SK-N-SH (cell line): ENCODE data around the gene TXNL4B. TPM values are rescaled to one million over a fixed set of nuclear protein-coding genes. Genes with fewer than 3 reads are reported as not detected.

Experiments used
- CTCF ChIA-PET: fragments of 300-600, 350-600 bp; formaldehyde crosslinking; extraction: SDS; loops from one replicate; lab custom pipeline; 2021; lab: Yijun Ruan, JAX
- POLR2A ChIA-PET: fragments of 350-600 bp; sonication (Branson Sonifier 250); formaldehyde crosslinking; extraction: SDS; loops from one replicate; lab custom pipeline; 2020; ENCODE audit warnings: antibody characterized with exemption, inconsistent platforms; lab: Yijun Ruan, JAX
- DNase-seq: peaks from one replicate; pipeline ENCODE4 v3.0.0; 2012
- H2AFZ ChIP-seq: fragments of 200-600 bp; sonication (generic); 2 replicates; pipeline ENCODE4 v1.8.1; 2016; ENCODE audit warnings: antibody characterized with exemption, mild to moderate bottlenecking, low read depth
- H3F3A ChIP-seq: fragments of 200-600 bp; sonication (generic); replicated peaks from 2 replicates; pipeline ENCODE3; 2016; ENCODE audit warnings: antibody characterized with exemption, mild to moderate bottlenecking; ENCODE audit not compliant: insufficient read depth
- H3K27ac ChIP-seq, 2 experiments: fragments of 200-500 bp in 1 of 2; fragments of 200-600 bp in 1 of 2; sonication (Bioruptor generic) in 1 of 2; sonication (generic), shearing (Covaris generic) in 1 of 2; 2 replicates each; pipeline versions ENCODE4 v1.5.1 to v1.6.1; 2014 to 2016; ENCODE audit warnings: low read depth in 2 of 2, inconsistent platforms in 1 of 2, low read length in 1 of 2, mild to moderate bottlenecking in 1 of 2, mixed read lengths in 1 of 2
- H3K27me3 ChIP-seq: fragments of 200-600 bp; sonication (generic), shearing (Covaris generic); 2 replicates; pipeline ENCODE4 v1.6.1; 2016; ENCODE audit warnings: mixed run types; ENCODE audit not compliant: insufficient read depth
- H3K36me3 ChIP-seq, 2 experiments: fragments of 200-500 bp in 1 of 2; fragments of 200-600 bp in 1 of 2; sonication (Bioruptor generic) in 1 of 2; sonication (generic) in 1 of 2; replicated peaks in 1 of 2; 2 replicates each; pipeline versions ENCODE3 to v1.5.1; 2014 to 2016; ENCODE audit warnings: low read length in 1 of 2, mild to moderate bottlenecking in 1 of 2; ENCODE audit not compliant: insufficient read depth in 2 of 2, control insufficient read depth in 1 of 2
- H3K4me1 ChIP-seq, 2 experiments: fragments of 200-500 bp in 1 of 2; fragments of 200-600 bp in 1 of 2; sonication (Bioruptor generic) in 1 of 2; sonication (generic), shearing (Covaris generic) in 1 of 2; 2 replicates each; pipeline versions ENCODE4 v1.5.1 to v1.6.1; 2014 to 2016; ENCODE audit warnings: low read depth in 1 of 2, low read length in 1 of 2, mixed run types in 1 of 2; ENCODE audit not compliant: insufficient read depth in 2 of 2, control insufficient read depth in 1 of 2
- H3K4me2 ChIP-seq: fragments of 200-600 bp; sonication (generic), shearing (Covaris generic); 2 replicates; pipeline ENCODE4 v1.6.1; 2017; ENCODE audit warnings: mixed run types
- H3K4me3 ChIP-seq, 2 experiments: fragments of 200-500 bp in 1 of 2; fragments of 200-600 bp in 1 of 2; sonication (Bioruptor generic) in 1 of 2; sonication (generic), shearing (Covaris generic) in 1 of 2; 2 replicates each; pipeline versions ENCODE4 v1.5.1 to v1.8.1; 2014 to 2016; ENCODE audit warnings: low read depth in 2 of 2, inconsistent platforms in 1 of 2, low read length in 1 of 2, mild to moderate bottlenecking in 1 of 2, mixed read lengths in 1 of 2, moderate library complexity in 1 of 2
- H3K79me2 ChIP-seq: fragments of 200-600 bp; sonication (generic); 2 replicates; pipeline ENCODE4 v1.8.1; 2017; ENCODE audit warnings: mild to moderate bottlenecking; ENCODE audit not compliant: insufficient read depth
- H3K9ac ChIP-seq: fragments of 200-600 bp; sonication (generic); 2 replicates; pipeline ENCODE4 v1.6.1; 2017; ENCODE audit warnings: mixed run types
- H3K9me2 ChIP-seq: fragments of 200-600 bp; sonication (generic); 2 replicates; pipeline ENCODE4 v1.6.1; 2017; ENCODE audit warnings: mixed run types
- H3K9me3 ChIP-seq: fragments of 200-600 bp; sonication (generic); 2 replicates; pipeline ENCODE4 v1.6.1; 2017; ENCODE audit warnings: mixed run types, mild to moderate bottlenecking, moderate library complexity
- H4K20me1 ChIP-seq: fragments of 200-600 bp; sonication (generic); 2 replicates; pipeline ENCODE4 v1.6.1; 2017; ENCODE audit warnings: mild to moderate bottlenecking, mixed run types; ENCODE audit not compliant: insufficient read depth
- CHD2 ChIP-seq: fragments of 150-350 bp; IDR thresholded peaks from 2 replicates; pipeline ENCODE4 v1.6.1; 2018; ENCODE audit warnings: low read length; ENCODE audit not compliant: partially characterized antibody
- CTCF ChIP-seq: fragments of 200-600 bp; sonication (generic); IDR thresholded peaks from 2 replicates; pipeline ENCODE4 v1.6.1; 2017; ENCODE audit warnings: antibody characterized with exemption, mild to moderate bottlenecking, moderate library complexity
- FOSL2 ChIP-seq: IDR thresholded peaks from 2 replicates; pipeline ENCODE4 v1.4.0; 2012; ENCODE audit warnings: low read depth, mild to moderate bottlenecking, moderate library complexity, borderline replicate concordance
- GABPA ChIP-seq: IDR thresholded peaks from 2 replicates; pipeline ENCODE4 v1.4.0; 2012; ENCODE audit warnings: low read depth, mild to moderate bottlenecking
- JUND ChIP-seq: IDR thresholded peaks from 2 replicates; pipeline ENCODE4 v1.4.0; 2012
- NRF1 ChIP-seq: IDR thresholded peaks from 2 replicates; pipeline ENCODE4 v1.6.1; 2012; ENCODE audit warnings: low read depth, mild to moderate bottlenecking, low read length
- PBX3 ChIP-seq: IDR thresholded peaks from 2 replicates; pipeline ENCODE4; 2012
- RAD21 ChIP-seq: IDR thresholded peaks from 2 replicates; pipeline ENCODE4 v1.6.1; 2012; ENCODE audit warnings: mild to moderate bottlenecking, low read length
- RXRA ChIP-seq: IDR thresholded peaks from 2 replicates; pipeline ENCODE4 v1.4.0; 2012; ENCODE audit warnings: low read depth, mild to moderate bottlenecking, borderline replicate concordance
- SMC3 ChIP-seq: IDR thresholded peaks from 2 replicates; pipeline ENCODE4 v1.6.1; 2012; ENCODE audit warnings: low read depth, low read length, improper control_type of control experiment
- TCF12 ChIP-seq: IDR thresholded peaks from 2 replicates; pipeline ENCODE4 v1.4.0; 2012
- USF2 ChIP-seq: fragments of 150-350 bp; IDR thresholded peaks from 2 replicates; pipeline ENCODE4 v1.6.1; 2017; ENCODE audit warnings: antibody characterized with exemption, low read length, low read depth, borderline replicate concordance
- YY1 ChIP-seq: IDR thresholded peaks from 2 replicates; pipeline ENCODE4 v1.4.0; 2012; ENCODE audit warnings: low read depth, mild to moderate bottlenecking
- WGBS: methylation state at CpG from one replicate; pipeline ENCODE4 v1.1.6; 2017; ENCODE audit warnings: low lambda C conversion rate; 5-methylcytosine and 5-hydroxymethylcytosine counted together
- polyA plus RNA-seq, 3 experiments: library from polyadenylated mRNA; depleted of rRNA; stranded (reverse); fragments of >200 nt; gene quantifications; 2 replicates each; pipeline ENCODE4 v1.2.3, GENCODE V29; 2012

The TXNL4B gene
- polyA plus RNA-seq, 1 of the 3 experiments (the other 2 are of a cell fraction): 8.9 TPM

DNA sequence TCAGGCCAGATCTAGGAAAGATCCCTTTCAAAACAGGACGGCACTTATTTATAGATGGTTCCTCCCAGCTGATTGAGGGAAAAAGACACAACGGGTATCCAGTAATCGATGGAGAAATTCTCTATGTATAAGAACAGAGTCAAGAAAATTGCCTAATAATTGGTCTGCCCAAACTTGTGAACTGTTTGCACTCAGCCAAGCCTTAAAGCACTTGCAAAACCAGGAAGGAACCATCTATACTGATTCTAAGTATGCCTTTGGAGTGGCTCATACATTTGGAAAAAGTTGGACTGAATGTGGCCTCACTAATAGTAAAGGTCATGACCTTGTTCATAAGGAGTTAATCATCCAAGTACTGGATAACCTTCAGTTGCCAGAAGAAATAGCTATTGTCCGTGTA lies 24.5 kb downstream of the TXNL4B start (continued):
- TF ChIP-seq USF2 (no peak), RAD21 (no peak), RXRA (no peak), NRF1 (no peak), FOSL2 (no peak), YY1 (no peak), JUND (no peak), SMC3 (no peak), PBX3 (no peak), CTCF (no peak), GABPA (no peak), CHD2 (no peak)
- TF ChIP-seq, all 33 proteins: peak for 0

DNA sequence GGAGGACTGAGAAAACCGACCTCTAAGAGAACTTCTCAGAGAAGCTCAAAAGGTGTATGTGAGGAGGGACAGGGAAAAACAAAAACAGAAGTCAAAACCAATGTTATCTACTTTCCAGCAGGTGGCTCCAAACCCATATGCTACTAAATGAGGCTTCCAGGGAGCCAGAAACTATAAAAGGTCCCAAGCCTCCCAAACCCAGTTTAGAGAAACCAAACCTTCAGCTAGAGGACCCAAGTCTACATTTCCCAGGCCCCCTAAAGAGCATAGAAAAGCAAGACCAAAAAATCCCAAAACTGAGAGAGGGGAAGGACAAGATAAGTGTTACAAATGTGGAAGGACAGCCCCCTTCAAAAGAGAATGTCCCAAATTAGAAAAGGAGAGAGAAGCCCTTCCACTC lies 26.7 kb downstream of the TXNL4B start:
- no peaks in the 10 kb centered on the region for H3K27me3 ChIP-seq
- peak; percentile 68 for TF ChIP-seq CTCF
- peak; percentile 59 for TF ChIP-seq SMC3
- TF ChIP-seq RAD21: peak; percentile 77
- no peak for TF ChIP-seq TCF12
- TF ChIP-seq, all 33 proteins: peak for 3
- H3K36me3 ChIP-seq: no peaks in the 10 kb centered on the region
- no peaks in the 10 kb centered on the region for H3K4me1 ChIP-seq
- no peak overlapping the region for H3K4me2 ChIP-seq
- peak; percentile 37 for DNase-seq
- ChIA-PET CTCF (interaction anchor here (0.7 to 3.2 kb wide), 28 partner anchors 9 to 1968 kb away, joined by 3 to 48 read pairs (median 4); partner anchors contain the start of genes DHX38, HP and TXNL4B), POLR2A (no interaction called here)
- H4K20me1 ChIP-seq: no peaks in the 10 kb centered on the region
- no peak overlapping the region for H3K4me3 ChIP-seq
- no peak overlapping the region for H2AFZ ChIP-seq
- H3K27ac ChIP-seq: no peak overlapping the region
- WGBS: 4% methylated on average over 1 of the region's 1 CpG
- no peaks in the 10 kb centered on the region for H3K9me2 ChIP-seq
- no peaks in the 10 kb centered on the region for H3F3A ChIP-seq
- H3K9me3 ChIP-seq: no peaks in the 10 kb centered on the region
- H3K9ac ChIP-seq: no peak overlapping the region
- no peaks in the 10 kb centered on the region for H3K79me2 ChIP-seq
